ENCODE measurements around the gene DNAH8.

DNA sequence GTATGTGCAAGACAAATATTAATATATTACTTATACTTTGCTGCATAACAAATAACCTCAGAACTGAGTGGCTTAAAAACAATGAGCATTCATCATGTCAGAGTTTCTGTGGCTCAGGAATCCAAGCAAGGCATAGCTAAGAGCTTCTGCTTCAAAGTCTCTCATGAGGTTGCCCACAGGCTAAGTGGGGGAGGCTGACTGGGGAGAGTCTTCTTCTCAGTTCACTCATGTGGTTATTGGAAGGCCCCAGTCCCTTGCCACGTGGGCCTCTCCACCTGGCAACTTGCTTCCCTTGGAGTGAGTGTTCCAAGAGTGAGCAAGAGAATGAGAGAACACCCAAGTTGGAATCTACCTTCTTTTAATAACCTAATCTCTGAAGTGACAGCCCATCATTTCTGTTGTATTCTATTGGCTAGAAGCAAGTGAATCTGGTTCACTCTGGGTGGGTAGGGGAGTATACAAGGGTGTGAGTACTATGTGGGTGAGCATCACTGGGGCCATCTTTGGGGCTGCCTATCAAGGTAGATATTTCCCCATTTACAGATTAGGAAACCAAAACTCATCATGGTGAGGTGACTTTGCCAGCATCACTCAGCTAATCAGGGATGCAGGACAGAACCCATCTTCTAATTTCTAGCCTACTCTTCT is 36.0 kb downstream of the DNAH8 start:
- no peak for TF ChIP-seq CTCF (IDR thresholded peaks at IDR 0.05; ENCODE audit: extremely low read depth in 1 of 2, insufficient read depth in 1 of 2, low read depth in 1 of 2, low read length in 2 of 2)
- TF ChIP-seq EZH2 (IDR thresholded peaks at IDR 0.05; ENCODE audit: borderline replicate concordance, low read depth, low read length, severe bottlenecking) = no peak
- TF ChIP-seq POLR2A (IDR thresholded peaks at IDR 0.05; ENCODE audit: low read depth, low read length) = no peak
- TF ChIP-seq GATA2 (IDR thresholded peaks at IDR 0.05; ENCODE audit: insufficient read depth, insufficient read length, low read depth, low read length) = no peak
- no peak for TF ChIP-seq POLR2AphosphoS5 (IDR thresholded peaks at IDR 0.05; ENCODE audit: insufficient read depth, low read depth, low read length)
- TF ChIP-seq MYC (IDR thresholded peaks at IDR 0.05; ENCODE audit: low read depth, low read length) = no peak
